ENCODE data around the gene FYN.

Gene FYN

GRCh38 chr6:111885373-111886027 lies 12.2 kb upstream of the FYN start:
- no peak for TF ChIP-seq CTCF (IDR thresholded peaks at IDR 0.05; ENCODE audit: low read depth, low read length, missing control alignments)
- no peak for DNase-seq (ENCODE audit: extremely low read depth, low read depth)
- no peak overlapping the region for H3K4me3 ChIP-seq (replicated peaks; ENCODE audit: low read depth, low read length)

DNA sequence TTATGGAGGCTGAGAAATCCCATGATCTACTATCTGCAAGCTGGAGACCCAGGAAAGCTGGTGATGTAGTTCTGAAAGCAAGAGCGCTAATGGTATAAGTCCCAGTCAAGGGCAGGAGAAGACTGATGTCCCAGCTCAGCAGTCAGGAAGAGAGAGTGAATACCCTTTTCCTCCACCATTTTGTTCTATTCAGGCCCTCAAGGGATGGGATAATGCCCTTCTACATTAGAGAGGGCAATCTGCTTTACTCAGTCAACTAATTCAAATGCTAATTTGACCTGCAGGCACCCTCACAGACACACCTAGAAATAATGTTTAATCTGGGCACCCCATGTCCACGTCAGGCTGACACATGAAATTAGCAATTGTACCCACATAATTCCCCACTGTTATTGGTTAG lies 10.8 kb upstream of the FYN start:
- DNase-seq (ENCODE audit: extremely low read depth, low read depth) = no peak
- no peak overlapping the region for H3K4me3 ChIP-seq (replicated peaks; ENCODE audit: low read depth, low read length)
- TF ChIP-seq CTCF (IDR thresholded peaks at IDR 0.05; ENCODE audit: low read depth, low read length, missing control alignments) = no peak

DNA sequence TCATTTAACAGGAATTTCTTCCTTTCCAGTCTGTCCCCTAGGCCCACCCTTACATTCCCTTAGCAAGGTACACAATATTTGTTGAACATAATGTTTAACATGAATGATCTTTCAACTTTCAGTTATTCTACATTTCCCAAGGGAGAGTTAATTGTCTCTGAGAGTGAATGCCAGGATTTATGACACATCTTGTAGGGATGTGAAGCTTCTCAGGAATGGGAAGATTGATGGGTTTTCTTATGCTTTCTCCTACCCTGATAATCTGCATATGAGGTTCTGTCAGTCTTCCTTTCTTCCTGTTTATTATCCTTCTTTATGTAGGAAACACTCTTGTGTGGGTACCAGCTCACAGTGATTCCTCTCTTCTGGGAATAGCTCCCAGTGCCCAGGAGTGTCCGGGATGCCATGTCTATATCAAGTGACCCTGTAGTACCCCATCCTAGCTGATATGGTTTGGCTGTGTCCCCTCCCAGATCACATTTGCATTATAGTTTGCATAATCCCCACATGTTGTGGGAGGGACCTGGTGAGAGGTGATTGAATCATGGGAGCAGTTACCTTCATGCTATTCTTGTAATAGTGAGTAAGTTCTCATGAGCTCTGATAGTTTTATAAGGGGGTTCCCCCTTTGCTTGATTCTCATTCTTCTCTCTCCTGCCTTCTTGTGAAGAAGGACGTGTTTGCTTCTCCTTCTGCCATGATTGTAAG lies 7.1 kb upstream of the FYN start:
- no peak overlapping the region for H3K4me3 ChIP-seq (replicated peaks; ENCODE audit: low read depth, low read length)
- no peak for DNase-seq (ENCODE audit: extremely low read depth, low read depth)
- TF ChIP-seq CTCF (IDR thresholded peaks at IDR 0.05; ENCODE audit: low read depth, low read length, missing control alignments) = no peak

DNA sequence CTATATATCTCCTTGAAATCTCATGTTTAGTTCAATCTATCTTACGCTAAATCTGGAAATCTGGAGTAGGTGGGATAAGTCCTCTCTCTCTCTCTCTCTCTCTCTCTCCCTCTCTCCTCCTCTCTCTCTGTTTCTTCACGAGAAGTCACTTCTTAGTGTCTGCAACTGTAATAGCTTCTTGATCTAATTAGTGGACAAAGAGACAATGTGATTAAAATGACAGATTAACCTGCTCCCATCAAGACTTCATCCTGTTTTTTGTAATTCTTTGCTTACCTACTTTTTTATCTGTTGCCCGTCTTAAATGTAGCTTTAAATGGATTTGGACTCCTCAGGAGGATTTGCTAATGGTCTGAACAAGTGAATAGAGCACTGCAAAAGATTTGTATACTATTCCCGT lies 2.5 kb upstream of the FYN start:
- no peak overlapping the region for H3K4me3 ChIP-seq (replicated peaks; ENCODE audit: low read depth, low read length)
- no peak for DNase-seq (ENCODE audit: extremely low read depth, low read depth)
- TF ChIP-seq CTCF (IDR thresholded peaks at IDR 0.05; ENCODE audit: low read depth, low read length, missing control alignments) = no peak

- TF ChIP-seq CTCF (IDR thresholded peaks at IDR 0.05; ENCODE audit: low read depth, low read length, missing control alignments) = no peak
- DNase-seq (ENCODE audit: extremely low read depth, low read depth) = no peak
- H3K4me3 ChIP-seq (replicated peaks; ENCODE audit: low read depth, low read length) = peak overlapping the region; percentile 62
Observed at GRCh38 chr6:111874025-111874415, 768 bp upstream of the FYN start.

- no peak for TF ChIP-seq CTCF (IDR thresholded peaks at IDR 0.05; ENCODE audit: low read depth, low read length, missing control alignments)
- peak overlapping the region; percentile 62 for H3K4me3 ChIP-seq (replicated peaks; ENCODE audit: low read depth, low read length)
- DNase-seq (ENCODE audit: extremely low read depth, low read depth) = no peak
Observed at GRCh38 chr6:111872401-111873177, 663 bp downstream of the FYN start.
